Epithelial cell of proximal tubule (primary cell): Measurements from ENCODE around the gene ALDH16A1. TPM values are rescaled to one million over a fixed set of nuclear protein-coding genes. Genes with fewer than 3 reads are reported as not detected.

Source experiments
- DNase-seq: peaks from one replicate; pipeline ENCODE4 v3.0.0-alpha.2; 2011; ENCODE audit warnings: low read depth
- H3K4me3 ChIP-seq: 2 replicates; pipeline ENCODE4 v1.5.1; 2011; ENCODE audit warnings: low read depth, mild to moderate bottlenecking, low read length
- total RNA-seq: library from RNA; depleted of rRNA; stranded (reverse); fragments of >200 nt; gene quantifications from 2 replicates; pipeline ENCODE4 v1.2.3, GENCODE V29; 2015
- TF ChIP-seq, protein P1 (sequence below): conservative IDR thresholded peaks from 2 replicates; pipeline ENCODE4 v1.5.1; 2012; ENCODE audit warnings: low read depth, mild to moderate bottlenecking, low read length

The ALDH16A1 gene
- total RNA-seq, 1 donor from 2014 or later, result 41.5 TPM

DNA sequence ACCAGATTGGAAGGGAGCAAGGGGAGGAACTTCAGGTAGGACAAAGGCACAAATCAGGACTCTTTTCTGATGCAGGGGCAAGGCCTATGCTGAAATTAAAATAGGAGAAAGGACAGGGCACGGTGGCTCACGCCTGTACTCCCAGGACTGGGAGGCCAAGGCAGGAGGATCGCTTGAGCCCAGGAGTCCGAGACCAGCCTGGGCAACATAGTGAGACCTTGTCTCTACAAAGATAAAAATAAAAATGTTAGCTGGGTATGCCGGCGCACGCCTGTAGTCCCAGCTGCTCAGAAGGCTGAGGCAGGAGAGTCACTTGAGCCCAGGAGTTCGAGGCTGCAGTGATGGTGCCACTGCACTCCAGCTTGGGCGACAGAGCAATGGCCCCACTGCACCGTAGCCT, 17.4 kb upstream of the ALDH16A1 start:
- DNase-seq, result no peak
- TF ChIP-seq, protein P1, sequence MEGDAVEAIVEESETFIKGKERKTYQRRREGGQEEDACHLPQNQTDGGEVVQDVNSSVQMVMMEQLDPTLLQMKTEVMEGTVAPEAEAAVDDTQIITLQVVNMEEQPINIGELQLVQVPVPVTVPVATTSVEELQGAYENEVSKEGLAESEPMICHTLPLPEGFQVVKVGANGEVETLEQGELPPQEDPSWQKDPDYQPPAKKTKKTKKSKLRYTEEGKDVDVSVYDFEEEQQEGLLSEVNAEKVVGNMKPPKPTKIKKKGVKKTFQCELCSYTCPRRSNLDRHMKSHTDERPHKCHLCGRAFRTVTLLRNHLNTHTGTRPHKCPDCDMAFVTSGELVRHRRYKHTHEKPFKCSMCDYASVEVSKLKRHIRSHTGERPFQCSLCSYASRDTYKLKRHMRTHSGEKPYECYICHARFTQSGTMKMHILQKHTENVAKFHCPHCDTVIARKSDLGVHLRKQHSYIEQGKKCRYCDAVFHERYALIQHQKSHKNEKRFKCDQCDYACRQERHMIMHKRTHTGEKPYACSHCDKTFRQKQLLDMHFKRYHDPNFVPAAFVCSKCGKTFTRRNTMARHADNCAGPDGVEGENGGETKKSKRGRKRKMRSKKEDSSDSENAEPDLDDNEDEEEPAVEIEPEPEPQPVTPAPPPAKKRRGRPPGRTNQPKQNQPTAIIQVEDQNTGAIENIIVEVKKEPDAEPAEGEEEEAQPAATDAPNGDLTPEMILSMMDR, result no peak
- H3K4me3 ChIP-seq, result no peak overlapping the region

DNA sequence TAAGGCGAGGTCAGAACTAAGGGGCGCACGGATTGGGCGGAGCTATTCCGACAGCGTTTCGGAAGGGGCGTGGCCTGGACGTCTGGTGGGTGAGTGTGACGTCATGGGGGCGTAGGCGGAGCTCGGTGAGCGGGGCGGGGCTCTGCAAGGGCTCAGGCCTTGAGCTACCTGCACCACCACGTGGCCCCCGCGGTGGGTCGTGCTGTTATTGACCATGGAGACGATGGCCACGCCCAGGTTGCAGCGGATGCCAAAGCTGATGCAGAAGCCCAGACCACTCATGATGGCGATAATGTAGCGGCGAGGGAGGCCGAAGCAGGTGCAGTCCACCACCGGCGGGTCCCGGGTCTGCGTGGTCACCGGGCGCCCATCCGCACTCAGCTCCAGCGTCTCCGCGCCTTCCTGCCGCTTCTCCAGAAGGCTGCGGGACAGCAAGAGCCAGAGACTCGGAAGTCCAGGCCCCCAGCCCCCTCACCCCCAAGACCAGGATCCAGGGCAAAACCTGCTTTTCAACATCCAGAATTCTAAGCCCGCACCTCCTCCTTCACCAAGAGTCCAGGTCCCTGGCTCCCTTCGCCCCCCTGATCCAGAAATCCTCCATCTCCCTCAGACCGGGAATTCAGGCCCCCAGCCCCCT, 16.5 kb upstream of the ALDH16A1 start:
- no peak for DNase-seq
- H3K4me3 ChIP-seq, result no peak overlapping the region
- TF ChIP-seq, protein P1, result no peak

DNA sequence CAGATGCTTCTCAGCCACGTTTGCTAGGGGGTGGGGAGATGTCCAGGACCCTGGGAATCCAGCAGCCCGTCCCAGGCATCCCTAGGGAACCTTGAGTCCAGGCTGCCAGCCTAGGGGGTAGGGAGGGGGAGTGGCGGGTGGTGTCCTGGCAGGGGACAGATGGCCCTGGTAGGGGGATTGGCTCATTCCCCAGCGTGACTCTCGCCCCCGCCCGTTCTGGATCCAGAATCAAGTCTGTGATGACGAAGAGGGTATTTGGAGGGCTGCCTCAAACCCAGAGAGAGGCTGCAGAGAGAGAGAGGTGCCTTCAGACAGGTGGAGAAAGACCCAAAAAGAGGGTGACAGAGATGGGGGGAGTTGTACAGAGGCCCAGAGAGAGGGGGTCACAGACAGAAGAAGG, 15.8 kb upstream of the ALDH16A1 start:
- no peak for DNase-seq
- no peak overlapping the region for H3K4me3 ChIP-seq
- TF ChIP-seq, protein P1, result no peak

DNA sequence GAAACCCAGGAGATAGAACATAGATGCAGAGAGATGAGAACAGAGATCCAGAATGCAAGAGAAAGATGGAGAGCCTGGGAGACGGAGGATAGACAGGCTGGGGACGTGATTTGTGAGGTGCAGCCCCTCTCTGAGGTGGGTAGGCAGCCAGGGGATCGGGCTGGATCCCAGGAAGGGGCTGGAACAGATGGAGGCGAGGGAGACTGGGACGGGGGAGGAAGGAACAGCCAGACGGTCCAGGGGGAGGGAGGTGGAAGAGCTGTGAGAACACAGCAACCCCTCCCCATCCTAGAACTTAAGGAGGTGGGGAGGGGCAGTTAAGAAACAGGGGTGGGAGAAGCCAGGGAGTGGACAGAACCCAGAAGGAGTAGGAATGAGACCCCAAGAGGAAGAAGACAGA, 14.8 kb upstream of the ALDH16A1 start:
- H3K4me3 ChIP-seq, result no peak overlapping the region
- TF ChIP-seq, protein P1, result no peak
- DNase-seq, result no peak

DNA sequence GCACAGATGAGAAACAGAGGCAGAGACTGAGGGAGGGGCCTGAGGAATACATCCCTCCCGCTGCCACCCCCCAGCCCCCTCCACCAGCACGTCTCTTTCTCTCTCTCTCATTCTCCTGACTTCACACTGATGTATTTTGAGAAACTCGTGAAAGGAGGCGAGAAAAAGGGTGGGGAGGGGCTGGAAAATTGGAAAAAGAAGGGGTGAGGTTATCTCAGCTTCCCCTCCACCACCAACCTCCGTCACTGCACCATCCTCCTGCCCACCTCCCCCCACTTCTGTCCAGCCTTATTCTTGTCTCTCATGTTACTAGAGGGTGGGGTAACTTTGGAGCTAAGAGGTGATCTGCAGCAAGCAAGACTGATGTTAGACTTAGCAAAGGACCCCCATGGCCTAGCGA, 13.2 kb upstream of the ALDH16A1 start:
- no peak overlapping the region for H3K4me3 ChIP-seq
- TF ChIP-seq, protein P1, result no peak
- no peak for DNase-seq

DNA sequence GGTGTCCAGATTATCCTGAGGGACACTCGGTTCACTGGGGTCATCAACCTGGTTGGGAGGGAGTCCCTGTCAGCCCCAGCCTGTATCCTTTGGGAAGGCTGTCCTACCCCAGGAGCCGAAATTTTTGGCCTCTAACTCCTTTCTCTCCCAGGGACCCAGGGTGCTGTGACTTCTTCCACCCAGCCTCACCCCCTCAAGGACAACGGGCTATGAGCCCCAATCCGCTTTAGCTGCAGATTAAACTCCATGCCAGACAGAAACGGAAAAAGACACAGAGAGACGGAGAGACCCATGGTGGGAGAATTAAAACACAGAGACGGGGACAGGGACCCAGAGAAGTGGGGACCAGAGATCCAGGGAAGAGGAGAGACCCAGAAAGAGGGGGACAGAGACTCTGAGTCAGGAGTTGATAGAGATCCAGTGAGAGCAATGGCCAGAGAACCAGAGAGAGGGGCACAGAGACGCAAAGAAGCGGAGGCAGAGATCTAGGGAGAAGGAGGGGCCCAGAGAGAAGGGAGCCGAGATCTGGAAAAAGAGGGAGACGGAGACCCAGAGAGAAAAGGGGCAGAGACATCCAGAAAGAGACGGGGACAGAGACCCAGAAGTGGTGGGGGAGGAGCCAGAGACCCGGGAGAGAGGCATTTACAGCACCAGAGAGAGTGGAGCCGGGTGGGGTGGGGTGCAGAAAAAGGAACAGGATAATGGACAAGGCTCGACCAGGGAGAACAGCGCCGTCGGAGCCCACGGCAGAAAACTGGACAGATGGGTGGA, 12.4 kb upstream of the ALDH16A1 start:
- TF ChIP-seq, protein P1, result no peak
- H3K4me3 ChIP-seq, result no peak overlapping the region
- DNase-seq, result no peak
